Measurements from ENCODE around the gene WSCD1. TPM values are rescaled to one million over a fixed set of nuclear protein-coding genes. Genes with fewer than 3 reads are reported as not detected.

WSCD1 gene
- total RNA-seq, 4 donors from 2014 or later, result 3.2 to 10.1 (median 5.3) TPM

DNA sequence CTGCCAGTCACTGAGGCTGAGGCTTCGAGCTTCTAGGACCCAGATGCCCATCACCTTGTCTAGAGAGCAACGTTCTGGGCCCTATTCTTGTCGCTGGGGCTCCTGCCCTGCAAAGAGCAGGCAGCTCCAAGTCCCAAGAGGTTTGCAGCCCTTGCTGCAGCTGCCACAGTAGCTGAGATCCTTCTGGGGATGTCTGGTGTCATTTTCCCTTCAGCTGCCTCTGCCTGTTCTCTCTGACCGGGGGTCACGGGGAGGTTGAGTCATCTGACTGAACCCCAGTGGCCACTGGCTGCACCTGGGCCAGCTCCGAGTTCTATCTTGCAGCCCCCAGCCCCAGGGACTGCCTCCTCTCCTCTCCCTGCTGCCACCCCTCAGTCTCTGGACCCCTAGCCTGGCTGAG is 4.9 kb downstream of the WSCD1 start:
- WGBS, 2 donors (ENCODE audit: low coverage in 1 of 2), result 63% methylated on average over 2 of the region's 6 CpGs; no CpG with 5 or more reads in 1 of the 2 donors
- peaks cover 30% of the 10 kb centered on the region for H3K27me3 ChIP-seq
- H3K4me3 ChIP-seq, result no peak overlapping the region
- no peak for ATAC-seq
- peaks cover 0 to 14% (median 0%) of the 10 kb centered on the region in 3 donors for H3K4me1 ChIP-seq
- H3K27ac ChIP-seq, result no peak overlapping the region
- no peaks in the 10 kb centered on the region for H3K9me3 ChIP-seq
- H3K36me3 ChIP-seq, result no peaks in the 10 kb centered on the region
- TF ChIP-seq, protein P1, sequence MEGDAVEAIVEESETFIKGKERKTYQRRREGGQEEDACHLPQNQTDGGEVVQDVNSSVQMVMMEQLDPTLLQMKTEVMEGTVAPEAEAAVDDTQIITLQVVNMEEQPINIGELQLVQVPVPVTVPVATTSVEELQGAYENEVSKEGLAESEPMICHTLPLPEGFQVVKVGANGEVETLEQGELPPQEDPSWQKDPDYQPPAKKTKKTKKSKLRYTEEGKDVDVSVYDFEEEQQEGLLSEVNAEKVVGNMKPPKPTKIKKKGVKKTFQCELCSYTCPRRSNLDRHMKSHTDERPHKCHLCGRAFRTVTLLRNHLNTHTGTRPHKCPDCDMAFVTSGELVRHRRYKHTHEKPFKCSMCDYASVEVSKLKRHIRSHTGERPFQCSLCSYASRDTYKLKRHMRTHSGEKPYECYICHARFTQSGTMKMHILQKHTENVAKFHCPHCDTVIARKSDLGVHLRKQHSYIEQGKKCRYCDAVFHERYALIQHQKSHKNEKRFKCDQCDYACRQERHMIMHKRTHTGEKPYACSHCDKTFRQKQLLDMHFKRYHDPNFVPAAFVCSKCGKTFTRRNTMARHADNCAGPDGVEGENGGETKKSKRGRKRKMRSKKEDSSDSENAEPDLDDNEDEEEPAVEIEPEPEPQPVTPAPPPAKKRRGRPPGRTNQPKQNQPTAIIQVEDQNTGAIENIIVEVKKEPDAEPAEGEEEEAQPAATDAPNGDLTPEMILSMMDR (IDR thresholded peaks at IDR 0.05), result no peak
- TF ChIP-seq EP300 (IDR thresholded peaks at IDR 0.05) (no peak), POLR2AphosphoS5 (IDR thresholded peaks at IDR 0.05) (no peak), POLR2A (IDR thresholded peaks at IDR 0.05) (no peak)

DNA sequence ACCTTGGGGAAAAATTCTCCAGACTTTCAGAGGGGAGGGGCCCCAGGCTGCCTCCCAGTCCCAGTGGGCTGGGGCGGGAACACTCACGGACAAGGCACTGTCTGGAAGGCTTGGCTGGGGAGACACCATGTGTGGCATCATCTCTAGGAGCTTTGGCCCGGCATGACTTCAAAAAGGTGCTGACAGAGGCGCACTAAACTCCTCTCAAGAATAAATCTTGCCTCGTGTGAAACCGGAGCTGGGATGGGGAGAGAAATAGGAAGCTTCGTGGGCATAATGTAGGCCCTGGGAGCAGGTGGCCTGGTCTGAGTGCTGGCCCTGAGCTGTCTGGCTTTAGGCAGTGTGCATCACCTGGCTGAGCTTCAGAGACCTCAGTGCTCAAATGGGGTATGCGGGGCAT is 5.7 kb downstream of the WSCD1 start:
- ATAC-seq, result no peak
- WGBS, 2 donors (ENCODE audit: low coverage in 1 of 2), result 83% methylated on average over 3 of the region's 8 CpGs; no CpG with 5 or more reads in 1 of the 2 donors
- TF ChIP-seq EP300 (IDR thresholded peaks at IDR 0.05) (no peak), POLR2AphosphoS5 (IDR thresholded peaks at IDR 0.05) (no peak), POLR2A (IDR thresholded peaks at IDR 0.05) (no peak)
- TF ChIP-seq, protein P1 (IDR thresholded peaks at IDR 0.05), result no peak

DNA sequence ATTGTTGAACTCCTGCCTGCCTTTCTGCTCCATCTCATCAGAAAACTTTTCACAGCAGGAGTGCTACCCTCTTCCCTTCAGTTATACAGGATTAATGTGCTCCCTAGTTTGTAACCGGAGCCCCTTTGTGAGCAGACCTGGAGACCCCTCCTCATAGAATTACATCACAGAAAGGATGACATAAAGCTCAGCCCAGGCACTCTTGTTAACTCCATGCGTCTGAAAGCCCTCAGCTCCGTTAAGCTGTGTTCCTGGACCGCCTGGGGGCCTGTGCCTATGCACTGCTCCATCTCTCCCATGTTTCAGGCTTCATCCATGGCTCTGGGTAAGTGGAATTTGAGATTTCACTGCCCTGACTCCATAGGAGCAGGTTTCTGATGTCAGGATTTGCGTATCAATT is 7.6 kb downstream of the WSCD1 start:
- TF ChIP-seq, protein P1 (IDR thresholded peaks at IDR 0.05), result no peak
- TF ChIP-seq EP300 (IDR thresholded peaks at IDR 0.05) (no peak), POLR2A (IDR thresholded peaks at IDR 0.05) (no peak)
- H3K4me3 ChIP-seq, result no peak overlapping the region
- WGBS, 2 donors (ENCODE audit: low coverage in 1 of 2), result 73 to 81% methylated on average over 4 of the region's 5 CpGs

More for the DNA sequence above, 5.7 kb downstream of the WSCD1 start:
- H3K27me3 ChIP-seq, result peaks cover 26% of the 10 kb centered on the region
- H3K36me3 ChIP-seq, result peaks cover 0 to 6% of the 10 kb centered on the region in 2 donors
- H3K27ac ChIP-seq, result no peak overlapping the region
- peaks cover 0 to 9% (median 0%) of the 10 kb centered on the region in 3 donors for H3K4me1 ChIP-seq
- H3K9me3 ChIP-seq, result no peaks in the 10 kb centered on the region
- no peak overlapping the region for H3K4me3 ChIP-seq

DNA sequence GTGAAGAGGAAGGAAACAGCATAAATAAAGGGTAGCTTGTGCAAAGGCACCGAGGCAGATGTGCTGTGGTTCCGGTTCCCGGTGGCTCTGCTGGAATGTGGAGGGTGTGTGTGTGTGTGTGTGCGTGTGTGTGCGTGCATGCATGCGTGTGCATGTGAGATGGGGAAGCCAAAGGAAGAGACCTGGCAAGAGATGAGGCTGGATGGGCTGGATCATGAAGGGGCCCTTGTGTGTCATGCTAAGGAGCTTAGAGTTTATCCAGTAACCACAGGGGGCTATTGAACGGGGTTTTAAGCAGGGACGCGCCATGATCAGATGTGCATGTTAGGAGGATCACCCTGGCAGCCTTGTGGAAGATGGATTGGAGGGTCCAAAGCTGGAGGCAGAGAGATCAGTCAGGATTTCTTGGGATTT is 8.3 kb downstream of the WSCD1 start:
- no peak for ATAC-seq
- Histone ChIP-seq H3K9me3 (no peaks in the 10 kb centered on the region), H3K4me3 (no peak overlapping the region), H3K27ac (no peak overlapping the region), H3K27me3 (peaks cover 7% of the 10 kb centered on the region), H3K36me3 (peaks cover 0 to 9% of the 10 kb centered on the region in 2 donors), H3K4me1 (no peaks in the 10 kb centered on the region)
- 74 to 85% methylated on average over 7 to 8 of the region's 9 CpGs for whole genome bisulfite sequencing, 2 donors (ENCODE audit: low coverage in 1 of 2)
- no peak for TF ChIP-seq POLR2A (IDR thresholded peaks at IDR 0.05)
- TF ChIP-seq POLR2AphosphoS5 (IDR thresholded peaks at IDR 0.05), result no peak
- TF ChIP-seq, protein P1 (IDR thresholded peaks at IDR 0.05), result no peak
- TF ChIP-seq EP300 (IDR thresholded peaks at IDR 0.05), result no peak

More for the DNA sequence above, 7.6 kb downstream of the WSCD1 start:
- Histone ChIP-seq H3K27me3 (peaks cover 14% of the 10 kb centered on the region), H3K27ac (no peak overlapping the region), H3K9me3 (no peaks in the 10 kb centered on the region), H3K4me1 (no peaks in the 10 kb centered on the region), H3K36me3 (peaks cover 0 to 9% of the 10 kb centered on the region in 2 donors)
- ATAC-seq, result no peak

DNA sequence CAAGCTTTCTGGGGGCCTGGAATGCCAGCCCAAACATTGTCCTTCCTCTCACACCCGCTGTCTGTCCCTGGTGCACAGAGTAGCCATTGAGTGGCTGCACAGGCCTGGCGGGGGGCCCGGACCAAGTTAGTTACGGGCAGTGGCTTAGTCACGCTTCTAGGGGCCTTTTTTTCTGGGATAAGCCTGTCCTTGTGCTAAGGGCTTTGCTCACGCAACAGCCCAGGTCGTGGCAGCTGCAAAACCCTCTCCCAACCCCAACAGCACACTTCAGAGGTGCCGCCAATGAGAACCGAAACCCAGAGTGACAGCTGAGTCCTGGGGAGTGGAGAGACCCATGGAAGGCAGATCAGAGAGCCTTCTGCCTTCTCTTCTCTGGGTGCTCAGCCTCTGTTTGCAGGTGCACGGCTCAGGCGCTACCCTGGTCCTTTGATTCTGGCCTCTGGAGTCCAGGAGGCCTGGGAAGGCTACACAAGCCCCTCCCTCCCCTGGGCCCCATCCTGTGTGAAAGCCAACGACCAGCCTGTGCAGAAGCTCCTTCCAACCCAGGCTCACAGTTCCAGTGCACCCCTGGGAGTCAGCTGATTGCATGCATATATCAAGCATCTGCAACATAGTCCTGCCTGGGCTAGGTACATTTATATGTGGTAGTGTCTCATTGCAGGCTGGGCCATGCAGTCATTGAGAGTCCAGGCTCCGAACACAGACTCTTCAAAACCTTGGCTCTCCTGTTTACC is 9.1 kb downstream of the WSCD1 start:
- no peak overlapping the region for H3K27ac ChIP-seq
- TF ChIP-seq, protein P1 (IDR thresholded peaks at IDR 0.05), result no peak
- TF ChIP-seq POLR2A (IDR thresholded peaks at IDR 0.05), result no peak
- no peak for TF ChIP-seq POLR2AphosphoS5 (IDR thresholded peaks at IDR 0.05)
- TF ChIP-seq EP300 (IDR thresholded peaks at IDR 0.05), result no peak
- H3K4me3 ChIP-seq, result no peak overlapping the region
- H3K4me1 ChIP-seq, result no peaks in the 10 kb centered on the region
- peaks cover 4% of the 10 kb centered on the region for H3K27me3 ChIP-seq
- H3K36me3 ChIP-seq, result peaks cover 0 to 9% of the 10 kb centered on the region in 2 donors
- WGBS, 2 donors (ENCODE audit: low coverage in 1 of 2), result 70 to 83% methylated on average over 1 to 2 of the region's 13 CpGs
- no peak for ATAC-seq
- no peaks in the 10 kb centered on the region for H3K9me3 ChIP-seq

All from gastroesophageal sphincter (tissue), 4 donors.